ENCODE results near the gene BNIP5. TPM values are rescaled to one million over a fixed set of nuclear protein-coding genes. Genes with fewer than 3 reads are reported as not detected.

Gene BNIP5
- total and polyA plus RNA-seq, 2 of the 13 experiments (the other 11 are each of a cell fraction or from before 2014, with no cell fraction given) = not detected

DNA sequence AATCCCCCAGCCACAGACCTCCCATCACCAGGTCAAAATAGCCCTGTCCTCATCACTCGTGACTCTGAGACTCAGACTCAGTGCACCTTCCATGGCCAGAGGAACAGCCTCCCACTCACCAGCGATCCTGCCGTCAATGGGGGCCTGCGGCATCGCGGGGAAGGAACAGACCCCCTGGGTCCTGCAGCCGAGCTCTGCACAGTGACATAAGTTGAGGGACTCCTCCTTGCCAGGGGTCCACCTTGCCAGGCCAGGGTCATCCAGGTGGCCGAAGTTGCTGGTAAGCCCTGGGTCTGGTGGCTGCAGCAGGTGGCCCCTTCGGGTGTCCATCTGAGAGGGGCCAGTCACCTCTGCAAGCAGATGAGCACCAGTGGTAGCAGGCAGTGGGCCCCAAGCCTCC is 34.5 kb upstream of the BNIP5 start:
- no peak overlapping the region for H3K4me2 ChIP-seq (ENCODE audit: low read depth, low read length)
- ATAC-seq = no peak
- peaks cover 5 to 40% of the 10 kb centered on the region in 2 experiments for H3K27me3 ChIP-seq (ENCODE audit: control insufficient read depth in 1 of 2, insufficient read depth in 2 of 2, low read length in 2 of 2)
- H4K20me1 ChIP-seq (ENCODE audit: insufficient read depth, low read length) = no peaks in the 10 kb centered on the region
- ChIA-PET POLR2A (no interaction called here), CTCF (ENCODE audit: low intra/inter-chr PET ratio, low total read pairs) (no interaction called here)
- no peaks in the 10 kb centered on the region for H3K79me2 ChIP-seq (ENCODE audit: insufficient read depth, low read length)
- no peak overlapping the region for H2AFZ ChIP-seq (ENCODE audit: low read length)
- no peak for TF ChIP-seq ADNP (CRISPR knock-in tag; IDR thresholded peaks at IDR 0.05)
- TF ChIP-seq CREB1 (IDR thresholded peaks at IDR 0.05) = no peak
- TF ChIP-seq CREB1 (CRISPR knock-in tag; IDR thresholded peaks at IDR 0.05) = no peak
- TF ChIP-seq YEATS4 (CRISPR knock-in tag; IDR thresholded peaks at IDR 0.05; ENCODE audit: borderline replicate concordance) = no peak
- TF ChIP-seq, protein P1, sequence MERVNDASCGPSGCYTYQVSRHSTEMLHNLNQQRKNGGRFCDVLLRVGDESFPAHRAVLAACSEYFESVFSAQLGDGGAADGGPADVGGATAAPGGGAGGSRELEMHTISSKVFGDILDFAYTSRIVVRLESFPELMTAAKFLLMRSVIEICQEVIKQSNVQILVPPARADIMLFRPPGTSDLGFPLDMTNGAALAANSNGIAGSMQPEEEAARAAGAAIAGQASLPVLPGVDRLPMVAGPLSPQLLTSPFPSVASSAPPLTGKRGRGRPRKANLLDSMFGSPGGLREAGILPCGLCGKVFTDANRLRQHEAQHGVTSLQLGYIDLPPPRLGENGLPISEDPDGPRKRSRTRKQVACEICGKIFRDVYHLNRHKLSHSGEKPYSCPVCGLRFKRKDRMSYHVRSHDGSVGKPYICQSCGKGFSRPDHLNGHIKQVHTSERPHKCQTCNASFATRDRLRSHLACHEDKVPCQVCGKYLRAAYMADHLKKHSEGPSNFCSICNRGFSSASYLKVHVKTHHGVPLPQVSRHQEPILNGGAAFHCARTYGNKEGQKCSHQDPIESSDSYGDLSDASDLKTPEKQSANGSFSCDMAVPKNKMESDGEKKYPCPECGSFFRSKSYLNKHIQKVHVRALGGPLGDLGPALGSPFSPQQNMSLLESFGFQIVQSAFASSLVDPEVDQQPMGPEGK (CRISPR knock-in tag; IDR thresholded peaks at IDR 0.05) = no peak
- TF ChIP-seq ZNF703 (CRISPR knock-in tag; IDR thresholded peaks at IDR 0.05; ENCODE audit: borderline replicate concordance) = no peak
- TF ChIP-seq, protein P2, sequence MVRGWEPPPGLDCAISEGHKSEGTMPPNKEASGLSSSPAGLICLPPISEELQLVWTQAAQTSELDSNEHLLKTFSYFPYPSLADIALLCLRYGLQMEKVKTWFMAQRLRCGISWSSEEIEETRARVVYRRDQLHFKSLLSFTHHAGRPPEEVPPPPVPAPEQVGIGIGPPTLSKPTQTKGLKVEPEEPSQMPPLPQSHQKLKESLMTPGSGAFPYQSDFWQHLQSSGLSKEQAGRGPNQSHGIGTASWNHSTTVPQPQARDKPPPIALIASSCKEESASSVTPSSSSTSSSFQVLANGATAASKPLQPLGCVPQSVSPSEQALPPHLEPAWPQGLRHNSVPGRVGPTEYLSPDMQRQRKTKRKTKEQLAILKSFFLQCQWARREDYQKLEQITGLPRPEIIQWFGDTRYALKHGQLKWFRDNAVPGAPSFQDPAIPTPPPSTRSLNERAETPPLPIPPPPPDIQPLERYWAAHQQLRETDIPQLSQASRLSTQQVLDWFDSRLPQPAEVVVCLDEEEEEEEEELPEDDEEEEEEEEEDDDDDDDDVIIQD (CRISPR knock-in tag; IDR thresholded peaks at IDR 0.05; ENCODE audit: low read depth) = no peak
- TF ChIP-seq SNAI1 (CRISPR knock-in tag; IDR thresholded peaks at IDR 0.05; ENCODE audit: borderline replicate concordance) = no peak
- TF ChIP-seq, protein P3, sequence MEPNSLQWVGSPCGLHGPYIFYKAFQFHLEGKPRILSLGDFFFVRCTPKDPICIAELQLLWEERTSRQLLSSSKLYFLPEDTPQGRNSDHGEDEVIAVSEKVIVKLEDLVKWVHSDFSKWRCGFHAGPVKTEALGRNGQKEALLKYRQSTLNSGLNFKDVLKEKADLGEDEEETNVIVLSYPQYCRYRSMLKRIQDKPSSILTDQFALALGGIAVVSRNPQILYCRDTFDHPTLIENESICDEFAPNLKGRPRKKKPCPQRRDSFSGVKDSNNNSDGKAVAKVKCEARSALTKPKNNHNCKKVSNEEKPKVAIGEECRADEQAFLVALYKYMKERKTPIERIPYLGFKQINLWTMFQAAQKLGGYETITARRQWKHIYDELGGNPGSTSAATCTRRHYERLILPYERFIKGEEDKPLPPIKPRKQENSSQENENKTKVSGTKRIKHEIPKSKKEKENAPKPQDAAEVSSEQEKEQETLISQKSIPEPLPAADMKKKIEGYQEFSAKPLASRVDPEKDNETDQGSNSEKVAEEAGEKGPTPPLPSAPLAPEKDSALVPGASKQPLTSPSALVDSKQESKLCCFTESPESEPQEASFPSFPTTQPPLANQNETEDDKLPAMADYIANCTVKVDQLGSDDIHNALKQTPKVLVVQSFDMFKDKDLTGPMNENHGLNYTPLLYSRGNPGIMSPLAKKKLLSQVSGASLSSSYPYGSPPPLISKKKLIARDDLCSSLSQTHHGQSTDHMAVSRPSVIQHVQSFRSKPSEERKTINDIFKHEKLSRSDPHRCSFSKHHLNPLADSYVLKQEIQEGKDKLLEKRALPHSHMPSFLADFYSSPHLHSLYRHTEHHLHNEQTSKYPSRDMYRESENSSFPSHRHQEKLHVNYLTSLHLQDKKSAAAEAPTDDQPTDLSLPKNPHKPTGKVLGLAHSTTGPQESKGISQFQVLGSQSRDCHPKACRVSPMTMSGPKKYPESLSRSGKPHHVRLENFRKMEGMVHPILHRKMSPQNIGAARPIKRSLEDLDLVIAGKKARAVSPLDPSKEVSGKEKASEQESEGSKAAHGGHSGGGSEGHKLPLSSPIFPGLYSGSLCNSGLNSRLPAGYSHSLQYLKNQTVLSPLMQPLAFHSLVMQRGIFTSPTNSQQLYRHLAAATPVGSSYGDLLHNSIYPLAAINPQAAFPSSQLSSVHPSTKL (CRISPR knock-in tag; IDR thresholded peaks at IDR 0.05) = no peak
- no peak for TF ChIP-seq ARID2 (CRISPR knock-in tag; IDR thresholded peaks at IDR 0.05; ENCODE audit: borderline replicate concordance)
- TF ChIP-seq, protein P4, sequence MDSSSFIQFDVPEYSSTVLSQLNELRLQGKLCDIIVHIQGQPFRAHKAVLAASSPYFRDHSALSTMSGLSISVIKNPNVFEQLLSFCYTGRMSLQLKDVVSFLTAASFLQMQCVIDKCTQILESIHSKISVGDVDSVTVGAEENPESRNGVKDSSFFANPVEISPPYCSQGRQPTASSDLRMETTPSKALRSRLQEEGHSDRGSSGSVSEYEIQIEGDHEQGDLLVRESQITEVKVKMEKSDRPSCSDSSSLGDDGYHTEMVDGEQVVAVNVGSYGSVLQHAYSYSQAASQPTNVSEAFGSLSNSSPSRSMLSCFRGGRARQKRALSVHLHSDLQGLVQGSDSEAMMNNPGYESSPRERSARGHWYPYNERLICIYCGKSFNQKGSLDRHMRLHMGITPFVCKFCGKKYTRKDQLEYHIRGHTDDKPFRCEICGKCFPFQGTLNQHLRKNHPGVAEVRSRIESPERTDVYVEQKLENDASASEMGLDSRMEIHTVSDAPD (CRISPR knock-in tag; IDR thresholded peaks at IDR 0.05) = no peak
- no peak for TF ChIP-seq BHLHE40 (IDR thresholded peaks at IDR 0.05; ENCODE audit: low read length)
- TF ChIP-seq NR2F2 (IDR thresholded peaks at IDR 0.05; ENCODE audit: borderline replicate concordance, low read depth) = no peak
- no peak for TF ChIP-seq ETV5 (CRISPR knock-in tag; IDR thresholded peaks at IDR 0.05; ENCODE audit: borderline replicate concordance)
- no peak for TF ChIP-seq SP140L (CRISPR knock-in tag; IDR thresholded peaks at IDR 0.05; ENCODE audit: borderline replicate concordance)
- no peak overlapping the region for H3K27ac ChIP-seq (ENCODE audit: extremely low read length, insufficient read depth, low read length)
- intact Hi-C loops (cut with micrococcal nuclease; ENCODE audit: unreplicated experiment) (no loop called here), in situ Hi-C loops (cut with HindIII; ENCODE audit: extremely low pct_ligation_motif_present, low pct_unique_long_range_greater_than_20kb) (no loop called here)
- DNase-seq (ENCODE audit: low spot score) = no peak
- H3K4me1 ChIP-seq (ENCODE audit: insufficient read depth, low read length) = no peaks in the 10 kb centered on the region
- 35% methylated on average over 8 of the region's 9 CpGs for WGBS (ENCODE audit: low lambda C conversion rate)
- H3K9ac ChIP-seq (ENCODE audit: insufficient read depth, low read depth, low read length) = no peak overlapping the region
- H3K4me3 ChIP-seq (replicated peaks in 1 of 3; ENCODE audit: insufficient read depth in 1 of 3, low read depth in 2 of 3, low read length in 3 of 3) = no peak overlapping the region
- no TSS peak for BruUV-seq (replicated peaks)
- no peaks in the 10 kb centered on the region for H3K36me3 ChIP-seq (replicated peaks in 1 of 2; ENCODE audit: control insufficient read depth in 1 of 2, insufficient read depth in 2 of 2, low read length in 2 of 2)
- no peaks in the 10 kb centered on the region for H3K9me3 ChIP-seq (ENCODE audit: low read length)
- no peak for FAIRE-seq

Data from HepG2 (cell line).